GM12873 (cell line): ENCODE results near the gene HDAC10.

ENCODE experiments used
- TF ChIP-seq, protein P1 (sequence below): IDR thresholded peaks from 2 replicates; pipeline ENCODE4 v1.5.1; 2012; ENCODE audit warnings: low read depth, mild to moderate bottlenecking, moderate library complexity, low read length, control low read depth; ENCODE audit not compliant: insufficient read depth; ENCODE audit errors: missing control alignments

HDAC10 gene

DNA sequence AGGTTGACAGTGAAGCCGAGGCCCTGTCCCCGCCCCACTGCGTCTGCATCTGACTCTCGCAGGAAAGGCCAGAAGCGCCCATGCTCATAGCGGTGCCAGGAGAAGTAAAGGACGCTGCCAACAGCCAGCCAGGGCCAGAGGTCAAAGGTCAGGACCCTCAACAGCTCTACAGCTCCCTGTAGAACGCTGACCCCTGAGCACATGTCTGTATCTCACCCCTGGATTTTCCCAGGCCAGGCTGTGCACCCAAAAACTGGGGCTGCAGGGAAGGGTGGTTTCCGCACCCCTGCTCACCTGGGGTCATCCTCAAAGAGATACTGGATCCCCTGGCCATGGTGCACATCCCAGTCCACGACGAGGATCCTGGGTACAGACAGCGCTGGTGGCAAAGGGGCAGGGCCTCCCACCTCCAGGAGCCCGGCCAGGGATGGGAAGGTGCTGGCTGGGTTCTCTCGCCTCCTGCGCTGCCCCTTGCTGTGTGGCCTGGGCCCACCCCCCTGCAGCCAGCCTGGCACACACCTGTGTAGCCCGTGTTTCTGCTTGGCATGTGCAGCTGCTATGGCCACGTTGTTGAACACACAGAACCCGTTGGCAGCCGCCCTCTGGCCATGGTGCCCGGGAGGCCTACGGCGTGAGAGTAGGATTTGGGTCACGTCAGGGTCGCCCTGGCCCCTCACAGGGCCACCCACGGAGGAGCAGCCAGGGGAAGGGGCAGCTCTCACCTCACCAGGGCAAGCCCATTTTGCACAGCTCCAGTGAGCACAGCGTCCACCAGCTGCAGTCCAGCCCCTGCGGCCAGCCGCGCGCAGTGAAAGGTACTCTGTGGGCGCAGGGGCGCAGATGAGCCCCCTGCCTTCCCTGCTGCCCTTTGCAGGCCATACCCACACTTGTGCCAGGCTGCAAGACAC is 1.5 kb downstream of the HDAC10 start:
- TF ChIP-seq, protein P1, sequence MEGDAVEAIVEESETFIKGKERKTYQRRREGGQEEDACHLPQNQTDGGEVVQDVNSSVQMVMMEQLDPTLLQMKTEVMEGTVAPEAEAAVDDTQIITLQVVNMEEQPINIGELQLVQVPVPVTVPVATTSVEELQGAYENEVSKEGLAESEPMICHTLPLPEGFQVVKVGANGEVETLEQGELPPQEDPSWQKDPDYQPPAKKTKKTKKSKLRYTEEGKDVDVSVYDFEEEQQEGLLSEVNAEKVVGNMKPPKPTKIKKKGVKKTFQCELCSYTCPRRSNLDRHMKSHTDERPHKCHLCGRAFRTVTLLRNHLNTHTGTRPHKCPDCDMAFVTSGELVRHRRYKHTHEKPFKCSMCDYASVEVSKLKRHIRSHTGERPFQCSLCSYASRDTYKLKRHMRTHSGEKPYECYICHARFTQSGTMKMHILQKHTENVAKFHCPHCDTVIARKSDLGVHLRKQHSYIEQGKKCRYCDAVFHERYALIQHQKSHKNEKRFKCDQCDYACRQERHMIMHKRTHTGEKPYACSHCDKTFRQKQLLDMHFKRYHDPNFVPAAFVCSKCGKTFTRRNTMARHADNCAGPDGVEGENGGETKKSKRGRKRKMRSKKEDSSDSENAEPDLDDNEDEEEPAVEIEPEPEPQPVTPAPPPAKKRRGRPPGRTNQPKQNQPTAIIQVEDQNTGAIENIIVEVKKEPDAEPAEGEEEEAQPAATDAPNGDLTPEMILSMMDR: no peak

- TF ChIP-seq, protein P1: no peak
Measured at GRCh38 chr22:50248196-50249081, 2.6 kb downstream of the HDAC10 start.

GRCh38 chr22:50247748-50248147 is 3.3 kb downstream of the HDAC10 start:
- TF ChIP-seq, protein P1: no peak

GRCh38 chr22:50246242-50247175 is 4.6 kb downstream of the HDAC10 start:
- TF ChIP-seq, protein P1: peak; percentile 38

- TF ChIP-seq, protein P1: no peak
Measured at GRCh38 chr22:50245214-50246072, 5.6 kb downstream of the HDAC10 start.

GRCh38 chr22:50244420-50245213 is 6.4 kb downstream of the HDAC10 start, which contains the start of gene TUBGCP6:
TSS of gene TUBGCP6 (minus strand) at chr22:50245023. CDS start at chr22:50244459, 564 bp downstream.
- TF ChIP-seq, protein P1: peak; percentile 35
